EL (cell line): ENCODE measurements around the gene MLYCD.

ENCODE experiments used
- DNase-seq: peaks from one replicate; pipeline ENCODE4 v3.0.0-alpha.2; 2016

MLYCD gene

GRCh38 chr16:83898463-83899271, at the start of gene MLYCD:
Gene MLYCD, plus strand, starts transcription at chr16:83899115. Its CDS starts 30 bp downstream, at chr16:83899145.
- DNase-seq = peak; percentile 76

DNA sequence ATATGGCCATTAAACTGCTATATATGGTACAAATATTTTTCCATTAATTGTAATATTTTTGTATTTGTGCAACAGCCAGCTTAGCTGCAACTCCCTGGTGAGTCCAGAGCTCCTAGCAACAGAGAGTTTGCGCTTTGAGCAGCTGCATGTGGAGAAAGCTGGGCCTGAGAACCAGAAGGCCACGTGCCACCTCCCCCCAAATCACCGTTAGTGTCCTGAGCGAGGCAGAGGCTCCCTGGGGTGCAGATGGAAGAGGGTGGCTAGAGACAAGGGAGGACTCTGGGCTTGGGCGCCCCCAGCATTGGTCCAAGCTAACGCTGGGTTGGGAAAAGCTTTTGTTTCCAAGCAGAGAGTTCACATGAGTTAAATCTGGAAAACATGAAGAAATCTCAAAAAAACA, 49.5 kb upstream of the MLYCD start:
- DNase-seq = no peak

GRCh38 chr16:83850947-83851346, 48.0 kb upstream of the MLYCD start:
- DNase-seq = no peak

- no peak for DNase-seq
Measured at GRCh38 chr16:83851473-83851872, 47.4 kb upstream of the MLYCD start.

- DNase-seq = no peak
Measured at GRCh38 chr16:83852774-83853173, 46.1 kb upstream of the MLYCD start.

GRCh38 chr16:83853834-83854233, 45.1 kb upstream of the MLYCD start:
- no peak for DNase-seq

- no peak for DNase-seq
Measured at GRCh38 chr16:83854420-83854819, 44.5 kb upstream of the MLYCD start.

DNA sequence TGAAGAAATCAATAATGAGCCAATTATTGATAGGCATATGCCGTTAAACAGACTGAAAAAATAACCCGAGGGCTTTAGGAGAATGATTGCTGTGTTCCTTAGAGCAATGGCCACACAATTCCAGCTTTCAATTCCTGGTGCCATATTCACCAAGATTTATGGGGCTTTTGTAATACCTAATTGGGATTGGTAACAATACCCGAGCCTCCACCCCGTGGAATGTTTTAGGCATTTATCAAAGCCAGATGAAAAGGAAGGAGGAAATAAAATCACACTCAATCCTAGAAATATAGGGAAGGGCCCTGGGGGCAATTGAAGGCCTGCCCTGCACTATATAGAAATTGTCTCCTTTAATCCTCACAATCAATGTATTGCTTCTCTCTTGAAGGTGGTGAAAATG, 42.1 kb upstream of the MLYCD start:
- DNase-seq = no peak

GRCh38 chr16:83859265-83859664, 39.6 kb upstream of the MLYCD start:
- no peak for DNase-seq

- DNase-seq = no peak
Measured at GRCh38 chr16:83862661-83863060, 36.3 kb upstream of the MLYCD start.

DNA sequence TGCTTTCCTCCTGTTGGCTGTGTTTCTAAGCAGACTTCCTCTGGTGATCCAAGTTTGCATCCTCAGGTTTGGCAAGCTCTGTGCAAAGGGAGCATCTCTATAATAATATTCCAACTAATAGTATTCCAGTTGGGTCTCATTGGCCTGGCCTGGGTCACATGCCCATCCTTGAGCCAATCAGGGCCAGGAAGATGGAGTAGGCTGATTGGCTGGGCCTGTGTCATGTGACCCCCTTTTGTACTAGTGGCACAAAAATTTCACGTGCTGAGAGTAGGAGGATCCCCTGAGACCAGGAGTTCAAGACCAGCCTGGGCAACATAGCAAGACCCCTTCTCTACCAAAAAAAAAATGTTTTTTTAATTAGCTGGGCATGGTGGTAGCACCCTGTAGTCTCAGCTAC, 35.2 kb upstream of the MLYCD start:
- DNase-seq = no peak

- DNase-seq = no peak
Measured at GRCh38 chr16:83870830-83871229, 28.1 kb upstream of the MLYCD start.

DNA sequence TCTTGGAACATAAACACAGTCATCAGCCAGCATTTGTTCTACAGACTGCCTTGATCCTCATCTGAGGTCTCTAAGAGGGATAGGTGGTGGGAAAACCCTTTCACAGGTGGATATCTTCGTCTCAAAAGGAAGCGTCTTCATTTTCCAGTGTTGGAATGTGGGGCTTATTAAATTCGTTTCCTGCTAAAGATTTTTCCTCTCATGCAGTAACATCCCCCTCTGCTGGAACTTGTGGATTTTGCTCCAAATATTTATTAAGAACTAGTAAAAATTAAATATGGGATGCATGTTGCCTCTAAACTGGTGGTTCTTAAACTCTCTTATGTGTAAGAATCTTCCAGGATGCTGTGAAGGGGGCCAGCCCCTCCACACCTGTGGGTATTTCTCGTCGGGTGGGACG, 20.1 kb upstream of the MLYCD start:
- peak; percentile 63 for DNase-seq

DNA sequence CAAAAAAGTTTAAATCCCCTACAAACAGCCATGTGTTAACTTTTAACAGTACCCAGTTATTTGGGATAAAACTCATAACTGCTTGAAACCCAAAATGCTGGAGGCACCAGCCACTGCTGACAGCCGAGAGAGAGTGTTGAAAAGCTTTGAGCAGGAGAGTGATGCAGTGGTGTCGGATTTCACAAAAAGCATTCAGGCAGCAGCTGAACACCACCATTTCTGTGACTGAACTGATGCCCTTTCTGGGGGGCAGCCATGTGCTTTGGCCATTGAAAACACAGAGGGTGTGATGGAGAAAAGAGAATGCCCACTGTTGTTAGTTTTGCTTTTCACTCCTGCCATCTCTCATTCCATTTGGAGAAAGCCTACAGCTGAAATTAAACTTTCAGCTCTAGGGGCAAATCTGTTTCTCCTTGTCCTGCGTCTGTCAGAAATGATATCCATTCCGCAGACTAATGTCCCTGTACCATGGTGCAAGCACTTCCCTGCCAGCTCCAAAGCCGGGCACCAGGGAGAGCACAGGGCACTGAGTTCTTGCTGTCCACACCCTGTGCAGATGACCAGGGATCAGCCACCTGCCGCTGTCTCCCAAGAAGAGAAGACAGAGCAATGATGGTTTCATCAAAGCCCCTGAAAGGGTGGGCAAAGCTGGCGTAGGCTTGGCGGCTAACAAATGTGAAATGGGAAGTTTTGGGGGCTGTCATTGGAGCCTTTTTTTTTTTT, 16.6 kb upstream of the MLYCD start:
- DNase-seq = no peak

- no peak for DNase-seq
Measured at GRCh38 chr16:83886199-83886971, 12.5 kb upstream of the MLYCD start.

DNA sequence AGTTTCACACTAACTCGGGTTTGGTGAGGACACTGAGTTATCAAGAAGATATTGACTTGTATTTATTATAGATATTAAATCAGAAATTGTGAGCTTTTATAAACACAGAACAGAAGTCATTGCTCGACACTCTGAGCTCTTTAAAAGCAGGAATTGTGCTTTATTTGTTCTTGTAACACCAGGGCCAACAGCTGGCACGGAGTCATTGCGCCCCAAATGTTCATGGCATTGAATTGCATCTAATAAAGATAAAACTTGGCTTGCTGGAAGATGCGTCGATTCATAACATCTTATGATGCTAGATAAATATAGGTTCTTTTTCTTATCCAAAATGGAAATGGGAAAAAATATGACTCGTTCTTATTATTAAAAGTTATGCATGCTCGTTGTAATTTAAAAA, 11.8 kb upstream of the MLYCD start:
- peak; percentile 36 for DNase-seq

- peak; percentile 6 for DNase-seq
Measured at GRCh38 chr16:83887564-83887963, 11.4 kb upstream of the MLYCD start.

GRCh38 chr16:83888672-83889044, 10.3 kb upstream of the MLYCD start:
- no peak for DNase-seq

DNA sequence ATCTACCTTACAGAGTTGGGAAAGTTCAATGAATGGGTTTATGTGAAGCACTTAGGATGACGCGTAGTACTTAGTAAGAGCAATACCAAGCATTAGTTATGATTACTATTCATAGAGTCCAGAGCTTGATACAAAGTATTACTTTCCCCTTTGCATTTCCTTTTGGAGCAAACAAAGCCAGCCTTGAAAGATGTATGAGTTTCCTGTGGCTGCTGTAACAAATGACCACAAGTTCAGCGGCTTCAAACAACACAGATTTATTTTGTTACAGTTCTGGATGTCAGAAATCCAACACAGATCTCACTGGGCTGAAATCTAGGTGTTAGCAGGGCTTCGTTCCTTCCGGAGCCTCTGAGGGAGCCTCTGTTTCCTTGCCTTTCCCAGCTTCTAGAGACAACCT, 8.6 kb upstream of the MLYCD start:
- DNase-seq = no peak

DNA sequence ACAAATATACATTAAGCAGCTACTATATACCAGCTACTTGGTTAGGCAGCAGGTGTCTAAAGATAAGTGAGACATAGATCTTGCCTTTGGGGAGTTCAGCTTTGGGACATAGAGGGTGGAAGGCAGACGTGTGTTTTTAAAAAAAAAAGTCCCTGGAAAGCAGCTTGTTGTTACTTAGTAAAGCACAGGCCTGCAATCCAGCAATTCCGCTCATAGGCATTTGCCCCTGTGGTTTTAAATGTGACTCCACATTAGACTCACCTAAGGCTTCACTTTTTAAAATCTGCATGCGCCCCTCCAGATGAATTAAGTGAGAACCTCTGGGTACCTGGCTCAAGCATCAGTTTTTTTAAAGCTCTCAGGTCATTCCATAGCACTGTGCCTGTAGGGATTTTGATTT, 7.2 kb upstream of the MLYCD start:
- DNase-seq = no peak

DNA sequence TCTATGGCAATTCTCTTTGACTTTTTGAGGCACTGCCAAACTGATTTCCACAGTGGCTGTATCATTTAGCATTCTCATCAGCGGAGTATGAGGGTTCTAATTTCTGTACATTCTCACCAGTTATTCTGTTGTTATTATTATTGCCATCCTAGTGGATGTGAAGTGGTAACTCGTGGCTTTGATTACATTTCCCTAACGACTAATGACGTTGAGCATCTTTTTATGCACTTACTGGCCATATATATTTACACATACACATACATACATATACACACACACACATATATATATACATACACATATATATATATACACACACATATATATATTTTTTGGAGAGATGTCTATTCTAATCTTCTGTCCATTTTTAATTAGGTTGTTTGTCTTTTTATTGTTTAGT, 3.7 kb upstream of the MLYCD start:
- no peak for DNase-seq

GRCh38 chr16:83895942-83896341, 3.0 kb upstream of the MLYCD start:
- no peak for DNase-seq

DNA sequence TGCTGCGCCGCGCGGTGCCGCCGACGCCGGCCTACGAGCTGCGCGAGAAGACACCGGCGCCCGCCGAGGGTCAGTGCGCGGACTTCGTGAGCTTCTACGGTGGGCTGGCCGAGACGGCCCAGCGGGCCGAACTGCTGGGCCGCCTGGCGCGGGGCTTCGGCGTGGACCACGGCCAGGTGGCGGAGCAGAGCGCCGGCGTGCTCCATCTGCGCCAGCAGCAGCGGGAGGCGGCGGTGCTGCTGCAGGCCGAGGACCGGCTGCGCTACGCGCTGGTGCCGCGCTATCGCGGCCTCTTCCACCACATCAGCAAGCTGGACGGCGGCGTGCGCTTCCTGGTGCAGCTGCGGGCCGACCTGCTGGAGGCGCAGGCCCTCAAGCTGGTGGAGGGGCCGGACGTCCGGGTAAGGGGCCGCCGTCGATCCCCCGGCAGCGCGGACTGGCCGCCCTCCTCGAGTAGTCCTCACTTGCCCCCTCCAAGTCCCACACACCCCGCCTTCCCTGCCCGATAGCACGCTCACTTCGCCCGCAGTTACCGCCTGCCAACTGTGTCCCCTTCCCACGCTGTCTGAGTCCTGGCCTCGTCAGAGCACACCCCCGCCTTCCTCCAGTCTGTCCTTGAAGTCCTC, 470 bp downstream of the MLYCD start:
- peak; percentile 58 for DNase-seq
